CD4-positive, alpha-beta T cell treated with Interleukin-12 subunit alpha and Interleukin-12 subunit beta, for 1 hour (primary cell): ENCODE data around the gene PPP2R5D.

Experiments
- DNase-seq: peaks from one replicate; pipeline ENCODE4 v3.0.0-alpha.2; 2020

PPP2R5D gene

GRCh38 chr6:43060755-43061633 is 76.6 kb downstream of the PPP2R5D start:
- no peak for DNase-seq

- DNase-seq = no peak
Measured at GRCh38 chr6:43061861-43062260, 77.5 kb downstream of the PPP2R5D start.
